H1 (cell line): ENCODE results near the gene IRF2BP1. TPM values are rescaled to one million over a fixed set of nuclear protein-coding genes. Genes with fewer than 3 reads are reported as not detected.
A peak's percentile ranks its signal among the peaks of the same experiment; 100 is the strongest.

ENCODE experiments used
- ASH2L ChIP-seq: fragments of 200-600, 300-600 bp; sonication (generic); IDR thresholded peaks from one replicate; pipeline ENCODE4 v1.7.1; 2017; ENCODE audit warnings: low read length
- ATF2 ChIP-seq: IDR thresholded peaks from 2 replicates; pipeline ENCODE4 v1.6.1; 2012; ENCODE audit warnings: low read length, inconsistent platforms
- BACH1 ChIP-seq: IDR thresholded peaks from 2 replicates; pipeline ENCODE4 v1.6.1; 2012; ENCODE audit warnings: low read length, improper control_type of control experiment
- CEBPB ChIP-seq: IDR thresholded peaks from 2 replicates; pipeline ENCODE4 v1.6.1; 2012; ENCODE audit warnings: low read depth, low read length
- CHD1 ChIP-seq: IDR thresholded peaks from 2 replicates; pipeline ENCODE4 v1.6.1; 2012; ENCODE audit warnings: low read depth, low read length, improper control_type of control experiment
- EZH2 ChIP-seq: fragments of 200-600 bp; sonication (generic); IDR thresholded peaks from 2 replicates; pipeline ENCODE4 v1.7.1; 2012; ENCODE audit warnings: low read depth, mild to moderate bottlenecking, moderate library complexity, low read length, inconsistent platforms; ENCODE audit not compliant: severe bottlenecking
- GTF2F1 ChIP-seq: IDR thresholded peaks from 2 replicates; pipeline ENCODE4 v1.6.1; 2012; ENCODE audit warnings: low read depth, low read length, improper control_type of control experiment, borderline replicate concordance
- JUND ChIP-seq: IDR thresholded peaks from 2 replicates; pipeline ENCODE4 v1.6.1; 2011; ENCODE audit warnings: mild to moderate bottlenecking, improper control_type of control experiment, low read length
- NANOG ChIP-seq: IDR thresholded peaks from 2 replicates; pipeline ENCODE4 v1.6.1; 2011; ENCODE audit warnings: low read length, low read depth, mild to moderate bottlenecking, inconsistent platforms; ENCODE audit not compliant: insufficient read depth, poor library complexity, severe bottlenecking
- POLR2A ChIP-seq, 2 experiments: IDR thresholded peaks; 1 replicate in 1 of 2; 2 replicates in 1 of 2; pipeline ENCODE4 v1.6.1; 2011; ENCODE audit warnings: low read depth in 2 of 2, low read length in 2 of 2, mild to moderate bottlenecking in 2 of 2; ENCODE audit errors: control extremely low read depth in 1 of 2
- POU5F1 ChIP-seq: IDR thresholded peaks from 2 replicates; pipeline ENCODE4 v1.6.1; 2011; ENCODE audit warnings: low read depth, mild to moderate bottlenecking, low read length, moderate library complexity
- RXRA ChIP-seq: IDR thresholded peaks from 2 replicates; pipeline ENCODE4 v1.6.1; 2011; ENCODE audit warnings: low read depth, mild to moderate bottlenecking, low read length, moderate library complexity; ENCODE audit not compliant: insufficient read depth
- SIX5 ChIP-seq: IDR thresholded peaks from 2 replicates; pipeline ENCODE4 v1.6.1; 2011; ENCODE audit warnings: mild to moderate bottlenecking, low read depth, low read length
- TAF7 ChIP-seq: optimal IDR thresholded peaks from 2 replicates; pipeline ENCODE3; 2011; ENCODE audit warnings: low read depth, mild to moderate bottlenecking, inconsistent platforms, low read length, moderate library complexity, borderline replicate concordance
- USF2 ChIP-seq: IDR thresholded peaks from 2 replicates; pipeline ENCODE4 v1.6.1; 2011; ENCODE audit warnings: low read length, improper control_type of control experiment
- YY1 ChIP-seq: IDR thresholded peaks from 2 replicates; pipeline ENCODE4 v1.6.1; 2011; ENCODE audit warnings: low read depth, mild to moderate bottlenecking, low read length
- polyA plus RNA-seq, 7 experiments: library from polyadenylated mRNA; depleted of rRNA in 3 of 7; stranded (reverse) in 5 of 7; unstranded in 2 of 7; fragments of >200 nt in 5 of 7; fragments of 200-250 nt in 2 of 7; gene quantifications; 1 replicate in 5 of 7; 2 replicates in 1 of 7; 4 replicates in 1 of 7; pipeline versions ENCODE4 v1.2.1 to v1.2.3, GENCODE V29; 2011 to 2013; ENCODE audit warnings: missing spikeins in 2 of 7, mixed read lengths in 2 of 7
- total RNA-seq: library from RNA; stranded (reverse); fragmentation: NEBNext Ultra II Directional; extraction: Animal tissue kit (Norgen Biotek cat#: 25700); gene quantifications from 2 replicates; pipeline ENCODE4 v1.2.1, GENCODE V29; 2021

The IRF2BP1 gene
- total and polyA plus RNA-seq, 2 of the 8 experiments (the other 6 are each of a cell fraction or from before 2014, with no cell fraction given), result 12.1 to 24.4 TPM

- TF ChIP-seq NANOG (no peak), ATF2 (no peak), SIX5 (peak; percentile 97; the same call in 1 of the 2 replicates), POLR2A (IDR thresholded peaks at IDR 0.05; ENCODE audit: control extremely low read depth in 1 of 2, low read depth in 2 of 2, low read length in 2 of 2) (peak; percentile 80 to 90), GTF2F1 (no peak), ASH2L (peak; percentile 45), BACH1 (no peak), CHD1 (no peak), USF2 (peak; percentile 62; the same call in 1 of the 2 replicates), JUND (no peak), TAF7 (peak; percentile 5), EZH2 (no peak), POU5F1 (no peak), RXRA (no peak), CEBPB (no peak), YY1 (peak; percentile 93)
Measured at GRCh38 chr19:45862564-45863334, 23.2 kb downstream of the IRF2BP1 start, which contains the start of gene SYMPK (continued).
